Ovary (tissue), 3 donors: ENCODE data around the gene YIPF4.

ENCODE experiments used
- EP300 ChIP-seq: sonication (generic); formaldehyde crosslinking; IDR thresholded peaks from one replicate; pipeline ENCODE4 v1.6.1; 2017; ENCODE audit warnings: antibody characterized with exemption
- TF ChIP-seq, protein P1 (sequence below), 3 donors: fragments of 450-650 bp in 2 of 3; fragments of 200-600 bp in 1 of 3; IDR thresholded peaks; one replicate each; pipeline versions ENCODE4 v1.5.1 to v1.8.0; 2016 to 2022; ENCODE audit warnings: antibody characterized with exemption in 3 of 3, mild to moderate bottlenecking in 1 of 3
- donor health status: DM: no; HTN: no; CAD: no.

GRCh38 chr2:32314886-32315285 is 37.2 kb downstream of the YIPF4 start:
- TF ChIP-seq, protein P1, sequence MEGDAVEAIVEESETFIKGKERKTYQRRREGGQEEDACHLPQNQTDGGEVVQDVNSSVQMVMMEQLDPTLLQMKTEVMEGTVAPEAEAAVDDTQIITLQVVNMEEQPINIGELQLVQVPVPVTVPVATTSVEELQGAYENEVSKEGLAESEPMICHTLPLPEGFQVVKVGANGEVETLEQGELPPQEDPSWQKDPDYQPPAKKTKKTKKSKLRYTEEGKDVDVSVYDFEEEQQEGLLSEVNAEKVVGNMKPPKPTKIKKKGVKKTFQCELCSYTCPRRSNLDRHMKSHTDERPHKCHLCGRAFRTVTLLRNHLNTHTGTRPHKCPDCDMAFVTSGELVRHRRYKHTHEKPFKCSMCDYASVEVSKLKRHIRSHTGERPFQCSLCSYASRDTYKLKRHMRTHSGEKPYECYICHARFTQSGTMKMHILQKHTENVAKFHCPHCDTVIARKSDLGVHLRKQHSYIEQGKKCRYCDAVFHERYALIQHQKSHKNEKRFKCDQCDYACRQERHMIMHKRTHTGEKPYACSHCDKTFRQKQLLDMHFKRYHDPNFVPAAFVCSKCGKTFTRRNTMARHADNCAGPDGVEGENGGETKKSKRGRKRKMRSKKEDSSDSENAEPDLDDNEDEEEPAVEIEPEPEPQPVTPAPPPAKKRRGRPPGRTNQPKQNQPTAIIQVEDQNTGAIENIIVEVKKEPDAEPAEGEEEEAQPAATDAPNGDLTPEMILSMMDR (IDR thresholded peaks at IDR 0.05): no peak
- no peak for TF ChIP-seq EP300
